SK-N-SH treated with all-trans-retinoic acid at 6 μM for 48 hours (cell line): ENCODE measurements around the gene ZNF474.

Source experiments
- ATAC-seq: fragments of 200-7000 bp; cut with Tn5 transposase; 3 replicates; pipeline ENCODE4 v1.9.1; 2020; ENCODE audit warnings: mild to moderate bottlenecking, moderate library complexity
- ARNTL ChIP-seq: fragments of 450-650 bp; formaldehyde crosslinking; IDR thresholded peaks from 2 replicates; pipeline ENCODE4 v1.5.0; 2020; ENCODE audit warnings: low read depth, mild to moderate bottlenecking, moderate library complexity, borderline replicate concordance
- BACH2 ChIP-seq: fragments of 250-450 bp; sonication (Bioruptor Pico); IDR thresholded peaks from 2 replicates; pipeline ENCODE4 v1.9.0; 2021; ENCODE audit warnings: mild to moderate bottlenecking, borderline replicate concordance
- CSDC2 ChIP-seq: fragments of 250-450 bp; sonication (Bioruptor Pico); IDR thresholded peaks from 2 replicates; pipeline ENCODE4 v1.5.0; 2020; ENCODE audit warnings: mild to moderate bottlenecking, moderate library complexity
- GLIS3 ChIP-seq: fragments of 250-450 bp; sonication (Bioruptor Pico); IDR thresholded peaks from 2 replicates; pipeline ENCODE4 v1.5.0; 2020; ENCODE audit warnings: mild to moderate bottlenecking, moderate library complexity
- ISL1 ChIP-seq: fragments of 250-450 bp; sonication (Bioruptor Pico); IDR thresholded peaks from 2 replicates; pipeline ENCODE4 v2.1.2; 2022; ENCODE audit warnings: mild to moderate bottlenecking, moderate library complexity
- RARB ChIP-seq: fragments of 250-450 bp; sonication (Bioruptor Pico); IDR thresholded peaks from 2 replicates; pipeline ENCODE4 v1.8.0; 2021; ENCODE audit warnings: mild to moderate bottlenecking, moderate library complexity
- TCF4 ChIP-seq: fragments of 250-450 bp; sonication (Bioruptor Pico); IDR thresholded peaks from 2 replicates; pipeline ENCODE4 v1.8.0; 2021; ENCODE audit warnings: mild to moderate bottlenecking, moderate library complexity, borderline replicate concordance
- ZFP3 ChIP-seq: fragments of 250-450 bp; sonication (Bioruptor Pico); IDR thresholded peaks from 2 replicates; pipeline ENCODE4 v1.5.0; 2020; ENCODE audit warnings: mild to moderate bottlenecking, moderate library complexity
- ZFP30 ChIP-seq: fragments of 450-650 bp; formaldehyde crosslinking; IDR thresholded peaks from 2 replicates; pipeline ENCODE4 v1.5.0; 2022; ENCODE audit warnings: mild to moderate bottlenecking, moderate library complexity
- ZNF565 ChIP-seq: fragments of 450-650 bp; formaldehyde crosslinking; conservative IDR thresholded peaks from 2 replicates; pipeline ENCODE4 v1.5.0; 2020; ENCODE audit warnings: low read depth, mild to moderate bottlenecking, moderate library complexity
- ZNF70 ChIP-seq: fragments of 450-650 bp; formaldehyde crosslinking; IDR thresholded peaks from 2 replicates; pipeline ENCODE4 v1.5.0; 2020; ENCODE audit warnings: mild to moderate bottlenecking, moderate library complexity
- ZNF8 ChIP-seq: fragments of 450-650 bp; formaldehyde crosslinking; IDR thresholded peaks from 2 replicates; pipeline ENCODE4 v1.5.0; 2020; ENCODE audit warnings: mild to moderate bottlenecking, moderate library complexity
- TF ChIP-seq, protein P1 (sequence below): fragments of 250-450 bp; sonication (Bioruptor Pico); IDR thresholded peaks from 2 replicates; pipeline ENCODE4 v1.8.0; 2021; ENCODE audit warnings: low read depth, mild to moderate bottlenecking, moderate library complexity, borderline replicate concordance
- TF ChIP-seq, protein P2 (sequence below): fragments of 250-450 bp; sonication (Bioruptor Pico); IDR thresholded peaks from 2 replicates; pipeline ENCODE4 v1.5.1; 2020; ENCODE audit warnings: low read depth, mild to moderate bottlenecking, moderate library complexity
- TF ChIP-seq, protein P3 (sequence below): fragments of 250-450 bp; sonication (Bioruptor Pico); IDR thresholded peaks from 2 replicates; pipeline ENCODE4 v1.8.0; 2020; ENCODE audit warnings: mild to moderate bottlenecking, moderate library complexity, borderline replicate concordance

Gene ZNF474

DNA sequence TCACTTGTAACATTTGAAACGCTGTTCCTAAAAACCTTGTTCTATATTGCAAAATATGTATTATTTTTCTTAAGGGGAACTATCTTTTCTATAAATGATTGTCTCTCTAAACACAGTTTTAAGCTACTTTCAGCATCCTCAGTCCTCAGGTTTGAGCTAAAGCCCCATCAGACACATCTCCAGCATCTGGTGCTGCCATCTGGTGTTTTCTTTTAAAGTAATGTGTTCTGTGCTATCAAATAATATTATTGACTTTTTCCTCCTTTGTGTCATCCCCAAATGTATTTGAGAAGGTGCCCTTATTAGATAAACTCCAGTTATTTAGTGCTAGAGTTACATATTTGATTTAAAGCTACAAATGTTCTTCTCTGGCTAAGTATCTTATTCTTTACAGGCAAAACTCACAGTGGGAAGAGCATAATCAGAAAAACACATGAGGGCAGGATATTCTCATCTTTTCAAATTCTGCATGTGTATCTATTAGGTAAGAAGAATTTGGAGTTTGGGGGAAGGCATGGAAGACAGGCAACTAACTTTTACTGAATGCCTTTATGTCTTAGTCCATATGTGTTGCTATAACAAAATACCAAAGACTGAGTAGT lies 27.5 kb downstream of the ZNF474 start:
- peak; percentile 76 for ATAC-seq
- TF ChIP-seq, protein P1, sequence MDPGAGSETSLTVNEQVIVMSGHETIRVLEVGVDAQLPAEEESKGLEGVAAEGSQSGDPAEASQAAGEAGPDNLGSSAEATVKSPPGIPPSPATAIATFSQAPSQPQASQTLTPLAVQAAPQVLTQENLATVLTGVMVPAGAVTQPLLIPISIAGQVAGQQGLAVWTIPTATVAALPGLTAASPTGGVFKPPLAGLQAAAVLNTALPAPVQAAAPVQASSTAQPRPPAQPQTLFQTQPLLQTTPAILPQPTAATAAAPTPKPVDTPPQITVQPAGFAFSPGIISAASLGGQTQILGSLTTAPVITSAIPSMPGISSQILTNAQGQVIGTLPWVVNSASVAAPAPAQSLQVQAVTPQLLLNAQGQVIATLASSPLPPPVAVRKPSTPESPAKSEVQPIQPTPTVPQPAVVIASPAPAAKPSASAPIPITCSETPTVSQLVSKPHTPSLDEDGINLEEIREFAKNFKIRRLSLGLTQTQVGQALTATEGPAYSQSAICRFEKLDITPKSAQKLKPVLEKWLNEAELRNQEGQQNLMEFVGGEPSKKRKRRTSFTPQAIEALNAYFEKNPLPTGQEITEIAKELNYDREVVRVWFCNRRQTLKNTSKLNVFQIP (CRISPR knock-in tag): no peak
- TF ChIP-seq ZFP30: no peak
- no peak for TF ChIP-seq BACH2 (CRISPR knock-in tag)
- no peak for TF ChIP-seq ZFP3 (CRISPR knock-in tag)
- no peak for TF ChIP-seq ARNTL (CRISPR knock-in tag)
- TF ChIP-seq TCF4 (CRISPR knock-in tag): no peak
- TF ChIP-seq, protein P2, sequence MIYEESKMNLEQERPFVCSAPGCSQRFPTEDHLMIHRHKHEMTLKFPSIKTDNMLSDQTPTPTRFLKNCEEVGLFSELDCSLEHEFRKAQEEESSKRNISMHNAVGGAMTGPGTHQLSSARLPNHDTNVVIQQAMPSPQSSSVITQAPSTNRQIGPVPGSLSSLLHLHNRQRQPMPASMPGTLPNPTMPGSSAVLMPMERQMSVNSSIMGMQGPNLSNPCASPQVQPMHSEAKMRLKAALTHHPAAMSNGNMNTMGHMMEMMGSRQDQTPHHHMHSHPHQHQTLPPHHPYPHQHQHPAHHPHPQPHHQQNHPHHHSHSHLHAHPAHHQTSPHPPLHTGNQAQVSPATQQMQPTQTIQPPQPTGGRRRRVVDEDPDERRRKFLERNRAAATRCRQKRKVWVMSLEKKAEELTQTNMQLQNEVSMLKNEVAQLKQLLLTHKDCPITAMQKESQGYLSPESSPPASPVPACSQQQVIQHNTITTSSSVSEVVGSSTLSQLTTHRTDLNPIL (CRISPR knock-in tag): no peak
- no peak for TF ChIP-seq ZNF8 (CRISPR knock-in tag)
- no peak for TF ChIP-seq ZNF70
- no peak for TF ChIP-seq ZNF565
- TF ChIP-seq, protein P3, sequence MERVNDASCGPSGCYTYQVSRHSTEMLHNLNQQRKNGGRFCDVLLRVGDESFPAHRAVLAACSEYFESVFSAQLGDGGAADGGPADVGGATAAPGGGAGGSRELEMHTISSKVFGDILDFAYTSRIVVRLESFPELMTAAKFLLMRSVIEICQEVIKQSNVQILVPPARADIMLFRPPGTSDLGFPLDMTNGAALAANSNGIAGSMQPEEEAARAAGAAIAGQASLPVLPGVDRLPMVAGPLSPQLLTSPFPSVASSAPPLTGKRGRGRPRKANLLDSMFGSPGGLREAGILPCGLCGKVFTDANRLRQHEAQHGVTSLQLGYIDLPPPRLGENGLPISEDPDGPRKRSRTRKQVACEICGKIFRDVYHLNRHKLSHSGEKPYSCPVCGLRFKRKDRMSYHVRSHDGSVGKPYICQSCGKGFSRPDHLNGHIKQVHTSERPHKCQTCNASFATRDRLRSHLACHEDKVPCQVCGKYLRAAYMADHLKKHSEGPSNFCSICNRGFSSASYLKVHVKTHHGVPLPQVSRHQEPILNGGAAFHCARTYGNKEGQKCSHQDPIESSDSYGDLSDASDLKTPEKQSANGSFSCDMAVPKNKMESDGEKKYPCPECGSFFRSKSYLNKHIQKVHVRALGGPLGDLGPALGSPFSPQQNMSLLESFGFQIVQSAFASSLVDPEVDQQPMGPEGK (CRISPR knock-in tag): no peak
- TF ChIP-seq, all 23 proteins: peak for 0

DNA sequence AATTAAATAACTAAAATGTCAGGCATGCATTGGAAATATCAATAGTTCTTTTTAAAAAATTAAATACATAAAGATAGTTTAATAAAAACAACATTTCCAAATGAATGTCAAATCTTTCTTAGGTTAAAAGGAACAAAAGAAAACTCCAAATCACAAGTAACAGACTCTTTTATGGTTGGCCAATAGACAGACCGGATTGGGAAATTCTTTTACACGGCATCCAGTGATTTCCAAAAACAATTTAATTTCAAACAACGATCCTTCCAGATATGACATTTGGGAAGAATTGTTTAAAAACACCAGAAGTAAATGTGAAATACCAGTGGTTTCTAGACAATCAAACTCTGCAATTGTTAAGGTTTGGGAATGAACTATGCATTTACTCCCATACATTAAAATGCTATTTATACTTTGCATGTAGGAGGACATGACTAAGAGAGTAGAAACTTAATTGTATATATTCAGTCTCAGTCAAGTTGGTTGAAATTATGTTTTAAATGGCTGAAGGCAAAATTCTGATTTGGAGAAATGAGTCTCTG lies 32.8 kb downstream of the ZNF474 start:
- no peak for TF ChIP-seq RARB
- ATAC-seq: no peak

DNA sequence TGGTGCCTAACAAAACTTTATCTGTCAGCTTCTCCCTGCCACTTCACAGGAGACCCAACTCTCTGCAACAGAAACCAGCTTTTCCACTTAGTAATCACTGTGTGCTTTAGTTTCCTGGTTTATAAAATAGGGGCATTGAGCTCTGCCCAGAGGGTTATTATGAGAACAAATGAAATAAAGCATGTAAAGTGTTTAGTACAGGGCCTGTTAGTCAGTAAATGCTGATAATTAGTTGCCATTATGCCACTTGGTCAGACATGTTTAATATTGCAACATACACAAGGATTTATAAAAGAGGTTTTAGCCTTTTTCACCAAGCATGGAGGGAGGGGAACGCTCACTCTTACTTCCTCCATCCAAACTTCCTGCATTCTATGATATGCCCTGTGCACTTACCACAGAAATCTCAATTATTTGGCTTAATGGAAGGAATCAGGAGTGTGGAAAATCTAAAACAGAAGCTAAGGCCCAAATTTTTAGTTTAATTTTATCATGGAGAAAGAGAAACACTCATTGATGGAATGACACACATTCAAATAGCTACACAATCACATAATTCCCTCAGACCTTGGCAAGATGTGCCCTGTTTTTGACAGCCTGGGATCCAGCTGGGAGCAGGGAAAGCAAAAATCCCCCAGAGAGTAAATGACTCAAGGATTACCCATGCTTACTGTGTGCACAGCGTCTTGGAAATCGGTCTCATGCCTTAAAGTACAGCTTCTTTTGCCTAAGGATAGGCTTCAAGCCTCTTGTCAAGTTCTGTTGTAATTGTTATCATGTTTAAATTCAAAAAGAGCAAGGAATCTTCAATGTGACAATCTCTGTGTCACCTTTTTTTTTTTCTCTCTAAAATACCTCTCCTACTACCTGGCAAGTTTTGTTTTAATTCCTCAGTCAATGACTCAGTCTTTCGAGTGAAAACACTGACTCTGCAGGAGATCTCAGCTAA lies 34.0 kb downstream of the ZNF474 start:
- TF ChIP-seq ZFP3 (CRISPR knock-in tag) (no peak), GLIS3 (CRISPR knock-in tag) (no peak), ISL1 (CRISPR knock-in tag) (peak; percentile 55), ZNF70 (0 out of 2 replicates have a peak, but pooled peaks have one; percentile 33)
- TF ChIP-seq, protein P2 (CRISPR knock-in tag): no peak
- ATAC-seq: peak; percentile 93

DNA sequence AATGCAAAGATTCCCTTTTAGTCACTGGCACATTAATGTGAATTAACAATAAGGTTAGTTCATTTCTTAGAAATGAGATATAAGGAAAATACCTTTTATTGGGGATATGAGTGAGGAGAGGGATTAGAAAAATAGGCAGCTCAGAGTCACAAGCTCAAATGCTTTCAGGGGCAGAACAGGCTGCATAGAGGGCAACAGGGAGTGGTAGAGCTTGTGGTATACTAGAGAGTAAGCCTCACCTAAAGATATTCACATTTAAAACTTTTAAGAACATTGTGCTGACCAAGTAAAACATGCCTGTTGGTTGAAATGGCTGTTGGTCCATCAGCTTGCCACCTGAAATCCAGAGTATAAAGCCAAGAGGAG lies 34.7 kb downstream of the ZNF474 start:
- TF ChIP-seq, protein P1 (CRISPR knock-in tag): no peak
- TF ChIP-seq CSDC2 (CRISPR knock-in tag) (no peak), ZNF70 (no peak), RARB (no peak), BACH2 (CRISPR knock-in tag) (no peak), TCF4 (CRISPR knock-in tag) (no peak), ZFP30 (no peak), ZNF565 (no peak)
- TF ChIP-seq, protein P3 (CRISPR knock-in tag): no peak
- peak; percentile 66 for ATAC-seq
